Measurements from ENCODE around the gene SPRY2.

Gene SPRY2

DNA sequence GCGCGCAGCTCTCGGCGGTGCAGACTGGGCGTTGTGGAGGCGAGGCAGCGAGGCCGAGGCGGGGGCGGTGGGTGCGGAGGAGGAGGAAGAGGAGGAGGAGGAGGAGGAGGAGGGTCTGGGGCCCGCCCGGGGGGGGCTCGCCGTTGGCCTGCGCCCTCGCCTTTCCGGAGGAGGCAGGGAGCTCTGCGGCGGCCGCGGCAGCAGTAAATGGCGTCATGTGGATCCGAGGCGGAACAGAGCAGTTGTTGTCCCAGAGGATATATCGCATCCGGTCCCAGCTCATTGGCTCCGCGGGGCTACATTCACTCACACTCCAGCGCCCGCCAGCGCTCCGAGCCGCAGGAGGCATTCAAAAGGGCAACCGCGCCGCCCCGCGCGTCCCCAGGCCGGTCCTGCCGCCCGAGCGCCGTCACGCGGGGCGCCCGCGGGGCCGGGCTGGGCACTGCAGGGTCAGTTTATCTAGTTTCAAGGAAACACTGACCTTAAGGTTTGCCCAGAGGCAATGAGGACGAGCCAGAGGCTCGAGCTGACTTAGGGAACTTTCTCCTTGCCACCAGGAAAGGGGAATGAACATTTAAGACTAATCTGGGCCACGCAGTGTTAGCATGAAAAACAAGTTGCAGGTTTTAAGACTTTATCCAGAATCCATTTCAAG lies at the start of gene SPRY2:
Gene SPRY2, minus strand, starts transcription at position 26 of the 655 bp plus-strand sequence. CDS start 3,421 bp downstream, outside the sequence.
- Histone ChIP-seq H3K9me3 (ENCODE audit: insufficient read depth, low read depth, low read length) (no peaks in the 10 kb centered on the region), H3K9ac (ENCODE audit: low read depth, low read length) (peak within 1 kb of the TSS; percentile 100), H3K36me3 (ENCODE audit: insufficient read depth, low read depth, low read length) (peaks cover 23% of the 10 kb centered on the region), H3K4me3 (ENCODE audit: low read length) (peak within 1 kb of the TSS; percentile 92), H3K4me1 (ENCODE audit: insufficient read depth, low read length) (peaks cover 35% of the 10 kb centered on the region), H3K27me3 (ENCODE audit: insufficient read depth, low read length) (peaks cover 14% of the 10 kb centered on the region), H3K27ac (ENCODE audit: low read length) (peak within 1 kb of the TSS; percentile 95)

- Histone ChIP-seq H3K4me1 (ENCODE audit: insufficient read depth, low read length) (no peaks in the 10 kb centered on the region), H3K27me3 (ENCODE audit: insufficient read depth, low read length) (no peaks in the 10 kb centered on the region), H3K9ac (ENCODE audit: low read depth, low read length) (no peak overlapping the region), H3K4me3 (ENCODE audit: low read length) (no peak overlapping the region), H3K9me3 (ENCODE audit: insufficient read depth, low read depth, low read length) (peaks cover 5% of the 10 kb centered on the region; the same call in 1 of the 2 replicates), H3K27ac (ENCODE audit: low read length) (no peak overlapping the region), H3K36me3 (ENCODE audit: insufficient read depth, low read depth, low read length) (no peaks in the 10 kb centered on the region)
Observed at GRCh38 chr13:80390338-80390737, 49.4 kb upstream of the SPRY2 start.

- Histone ChIP-seq H3K36me3 (ENCODE audit: insufficient read depth, low read depth, low read length) (no peaks in the 10 kb centered on the region), H3K9me3 (ENCODE audit: insufficient read depth, low read depth, low read length) (peaks cover 3% of the 10 kb centered on the region; the same call in 1 of the 2 replicates), H3K27me3 (ENCODE audit: insufficient read depth, low read length) (no peaks in the 10 kb centered on the region), H3K9ac (ENCODE audit: low read depth, low read length) (no peak overlapping the region), H3K27ac (ENCODE audit: low read length) (no peak overlapping the region), H3K4me3 (ENCODE audit: low read length) (no peak overlapping the region), H3K4me1 (ENCODE audit: insufficient read depth, low read length) (no peaks in the 10 kb centered on the region)
Observed at GRCh38 chr13:80389073-80390038, 48.4 kb upstream of the SPRY2 start.

DNA sequence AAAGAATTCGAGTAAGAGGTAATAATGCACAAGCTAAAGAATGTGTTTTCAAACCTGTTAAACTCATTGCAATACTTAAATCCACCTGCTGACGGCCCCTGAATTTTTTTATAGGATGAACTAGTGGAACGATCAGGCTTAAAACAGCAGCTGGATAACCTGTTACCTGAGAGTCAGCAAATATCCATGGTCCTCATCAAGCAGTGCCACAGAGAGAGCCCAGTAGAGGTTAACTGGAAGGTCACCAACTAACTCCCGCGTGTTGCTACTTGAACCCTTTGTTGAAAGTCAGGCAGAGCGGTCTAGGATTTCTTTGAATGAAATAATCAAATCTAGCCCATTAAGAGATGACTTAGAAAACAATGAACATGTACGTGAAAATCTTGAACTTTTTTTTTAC lies 47.6 kb upstream of the SPRY2 start:
- Histone ChIP-seq H3K27me3 (ENCODE audit: insufficient read depth, low read length) (no peaks in the 10 kb centered on the region), H3K4me1 (ENCODE audit: insufficient read depth, low read length) (no peaks in the 10 kb centered on the region), H3K9ac (ENCODE audit: low read depth, low read length) (no peak overlapping the region), H3K9me3 (ENCODE audit: insufficient read depth, low read depth, low read length) (no peaks in the 10 kb centered on the region), H3K27ac (ENCODE audit: low read length) (no peak overlapping the region), H3K4me3 (ENCODE audit: low read length) (no peak overlapping the region), H3K36me3 (ENCODE audit: insufficient read depth, low read depth, low read length) (no peaks in the 10 kb centered on the region)

- no peak overlapping the region for H3K9ac ChIP-seq (ENCODE audit: low read depth, low read length)
- no peaks in the 10 kb centered on the region for H3K4me1 ChIP-seq (ENCODE audit: insufficient read depth, low read length)
- no peaks in the 10 kb centered on the region for H3K27me3 ChIP-seq (ENCODE audit: insufficient read depth, low read length)
- no peak overlapping the region for H3K27ac ChIP-seq (ENCODE audit: low read length)
- no peaks in the 10 kb centered on the region for H3K9me3 ChIP-seq (ENCODE audit: insufficient read depth, low read depth, low read length)
- no peaks in the 10 kb centered on the region for H3K36me3 ChIP-seq (ENCODE audit: insufficient read depth, low read depth, low read length)
- no peak overlapping the region for H3K4me3 ChIP-seq (ENCODE audit: low read length)
Observed at GRCh38 chr13:80386592-80386991, 45.7 kb upstream of the SPRY2 start.

- H3K9ac ChIP-seq (ENCODE audit: low read depth, low read length): no peak overlapping the region
- H3K27ac ChIP-seq (ENCODE audit: low read length): no peak overlapping the region
- no peaks in the 10 kb centered on the region for H3K9me3 ChIP-seq (ENCODE audit: insufficient read depth, low read depth, low read length)
- H3K36me3 ChIP-seq (ENCODE audit: insufficient read depth, low read depth, low read length): no peaks in the 10 kb centered on the region
- no peaks in the 10 kb centered on the region for H3K4me1 ChIP-seq (ENCODE audit: insufficient read depth, low read length)
- H3K4me3 ChIP-seq (ENCODE audit: low read length): no peak overlapping the region
- H3K27me3 ChIP-seq (ENCODE audit: insufficient read depth, low read length): no peaks in the 10 kb centered on the region
Observed at GRCh38 chr13:80386002-80386401, 45.1 kb upstream of the SPRY2 start.

DNA sequence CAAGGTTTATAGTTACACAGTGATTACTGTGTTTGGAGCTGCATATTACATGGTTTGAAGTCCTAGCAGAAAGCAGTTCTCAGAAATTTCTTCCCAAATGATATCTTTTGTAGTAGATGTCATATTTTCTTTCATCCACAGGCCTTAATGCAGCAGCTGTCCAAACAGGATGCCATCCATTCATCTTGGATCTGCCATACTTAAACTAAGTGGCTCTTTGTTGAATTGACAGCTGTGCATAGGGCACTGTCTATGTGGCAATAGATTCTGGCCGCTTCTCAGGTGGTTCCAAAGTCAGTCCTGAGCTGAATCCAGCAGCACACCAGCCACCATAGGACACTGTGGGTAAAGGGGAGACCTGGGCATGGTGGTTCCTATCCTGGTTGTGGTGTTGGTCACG lies 41.6 kb upstream of the SPRY2 start:
- Histone ChIP-seq H3K4me3 (ENCODE audit: low read length) (no peak overlapping the region), H3K27me3 (ENCODE audit: insufficient read depth, low read length) (no peaks in the 10 kb centered on the region), H3K9me3 (ENCODE audit: insufficient read depth, low read depth, low read length) (no peaks in the 10 kb centered on the region), H3K27ac (ENCODE audit: low read length) (no peak overlapping the region), H3K36me3 (ENCODE audit: insufficient read depth, low read depth, low read length) (no peaks in the 10 kb centered on the region), H3K9ac (ENCODE audit: low read depth, low read length) (no peak overlapping the region), H3K4me1 (ENCODE audit: insufficient read depth, low read length) (no peaks in the 10 kb centered on the region)

DNA sequence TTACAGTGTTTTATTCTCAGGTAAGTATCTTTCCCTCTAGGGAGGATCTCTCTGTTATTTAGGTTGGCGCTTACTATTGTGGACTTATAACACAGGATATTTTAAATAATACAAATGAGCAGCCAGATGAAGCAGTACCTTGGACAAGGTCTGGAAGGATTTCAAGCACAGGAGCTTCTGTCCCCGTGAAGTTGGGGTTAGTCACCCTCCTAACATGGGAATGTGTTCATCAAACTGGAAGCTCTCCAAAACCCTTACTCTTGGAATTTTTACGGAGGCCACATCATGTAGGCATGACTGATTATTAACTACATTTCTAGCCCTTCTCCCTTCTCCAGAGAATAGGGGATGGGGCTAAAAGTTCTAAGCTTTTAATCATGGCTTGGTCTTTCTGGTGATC lies 38.3 kb upstream of the SPRY2 start:
- no peaks in the 10 kb centered on the region for H3K36me3 ChIP-seq (ENCODE audit: insufficient read depth, low read depth, low read length)
- no peak overlapping the region for H3K27ac ChIP-seq (ENCODE audit: low read length)
- no peak overlapping the region for H3K4me3 ChIP-seq (ENCODE audit: low read length)

GRCh38 chr13:80376554-80376953 lies 35.6 kb upstream of the SPRY2 start:
- Histone ChIP-seq H3K9ac (ENCODE audit: low read depth, low read length) (no peak overlapping the region), H3K36me3 (ENCODE audit: insufficient read depth, low read depth, low read length) (no peaks in the 10 kb centered on the region), H3K27me3 (ENCODE audit: insufficient read depth, low read length) (no peaks in the 10 kb centered on the region), H3K9me3 (ENCODE audit: insufficient read depth, low read depth, low read length) (no peaks in the 10 kb centered on the region), H3K4me1 (ENCODE audit: insufficient read depth, low read length) (no peaks in the 10 kb centered on the region), H3K4me3 (ENCODE audit: low read length) (no peak overlapping the region), H3K27ac (ENCODE audit: low read length) (no peak overlapping the region)

More for the DNA sequence above, 38.3 kb upstream of the SPRY2 start:
- Histone ChIP-seq H3K9me3 (ENCODE audit: insufficient read depth, low read depth, low read length) (no peaks in the 10 kb centered on the region), H3K4me1 (ENCODE audit: insufficient read depth, low read length) (no peaks in the 10 kb centered on the region), H3K27me3 (ENCODE audit: insufficient read depth, low read length) (no peaks in the 10 kb centered on the region), H3K9ac (ENCODE audit: low read depth, low read length) (no peak overlapping the region)

DNA sequence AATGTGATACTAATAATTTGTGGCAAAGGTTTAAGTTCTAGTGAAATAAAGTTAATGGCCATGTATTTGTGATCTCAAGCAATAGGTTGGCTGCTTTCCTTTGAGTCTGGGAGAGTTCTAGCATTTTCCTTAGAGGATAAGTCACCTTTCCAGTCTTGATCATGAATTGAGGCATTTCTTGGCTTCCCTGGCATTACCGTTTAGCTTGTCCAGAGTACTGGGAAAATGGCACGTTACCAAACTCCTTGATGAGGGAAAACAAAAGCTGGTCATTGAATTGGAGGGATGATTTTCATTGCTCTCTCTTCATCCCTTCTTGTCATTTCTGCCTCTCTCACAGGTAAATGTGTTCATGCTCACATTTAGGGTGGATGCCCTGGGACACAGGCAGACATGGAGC lies 34.0 kb upstream of the SPRY2 start:
- H3K36me3 ChIP-seq (ENCODE audit: insufficient read depth, low read depth, low read length): no peaks in the 10 kb centered on the region
- H3K9ac ChIP-seq (ENCODE audit: low read depth, low read length): no peak overlapping the region
- no peak overlapping the region for H3K27ac ChIP-seq (ENCODE audit: low read length)

DNA sequence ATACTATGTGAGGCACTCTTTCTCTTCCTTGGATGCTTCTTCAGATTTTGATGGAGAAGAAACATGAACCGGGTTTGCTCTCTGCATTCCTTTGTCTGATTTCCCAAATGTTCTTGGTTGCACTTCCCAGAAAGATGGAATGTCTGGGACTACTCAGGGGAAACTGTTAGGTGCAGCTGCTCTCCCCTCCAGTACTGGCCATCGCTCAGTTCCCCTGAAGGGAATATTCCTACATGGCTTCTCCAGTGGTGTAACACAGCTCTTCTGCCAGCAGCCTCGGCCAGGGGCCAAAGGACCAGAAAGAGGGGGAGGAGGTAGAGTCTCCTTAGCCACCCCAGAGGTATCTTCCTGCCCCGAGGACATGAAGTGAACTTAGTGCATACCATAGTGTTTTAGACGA lies 33.5 kb upstream of the SPRY2 start:
- Histone ChIP-seq H3K27ac (ENCODE audit: low read length) (no peak overlapping the region), H3K9ac (ENCODE audit: low read depth, low read length) (no peak overlapping the region), H3K9me3 (ENCODE audit: insufficient read depth, low read depth, low read length) (no peaks in the 10 kb centered on the region), H3K4me1 (ENCODE audit: insufficient read depth, low read length) (no peaks in the 10 kb centered on the region), H3K4me3 (ENCODE audit: low read length) (no peak overlapping the region), H3K27me3 (ENCODE audit: insufficient read depth, low read length) (no peaks in the 10 kb centered on the region), H3K36me3 (ENCODE audit: insufficient read depth, low read depth, low read length) (no peaks in the 10 kb centered on the region)

More for the DNA sequence above, 34.0 kb upstream of the SPRY2 start:
- no peaks in the 10 kb centered on the region for H3K4me1 ChIP-seq (ENCODE audit: insufficient read depth, low read length)
- H3K27me3 ChIP-seq (ENCODE audit: insufficient read depth, low read length): no peaks in the 10 kb centered on the region
- no peaks in the 10 kb centered on the region for H3K9me3 ChIP-seq (ENCODE audit: insufficient read depth, low read depth, low read length)
- H3K4me3 ChIP-seq (ENCODE audit: low read length): no peak overlapping the region

Data from iPS-20b (cell line).